Liver (tissue), 9 donors: ENCODE results near the gene PIR. TPM values are rescaled to one million over a fixed set of nuclear protein-coding genes. Genes with fewer than 3 reads are reported as not detected.

ENCODE experiments used
- DNase-seq: peaks from one replicate; pipeline ENCODE4 v3.0.0-alpha.2; 2017; ENCODE audit warnings: low spot score
- H3K27ac ChIP-seq, 2 donors: one replicate each; pipeline ENCODE4 v1.7.0; 2013; ENCODE audit warnings: inconsistent platforms in 2 of 2, low read length in 2 of 2, control low read depth in 1 of 2, low read depth in 1 of 2, mild to moderate bottlenecking in 1 of 2
- H3K27me3 ChIP-seq, 4 donors: one replicate each; pipeline versions ENCODE4 v1.6.1 to v1.7.0; 2013; ENCODE audit warnings: low read length in 3 of 4, inconsistent platforms in 1 of 4, mild to moderate bottlenecking in 1 of 4, moderate library complexity in 1 of 4; ENCODE audit not compliant: control insufficient read depth in 4 of 4, insufficient read depth in 4 of 4
- H3K36me3 ChIP-seq, 4 donors: one replicate each; pipeline versions ENCODE4 v1.6.1 to v1.7.0; 2013; ENCODE audit warnings: low read length in 3 of 4, mild to moderate bottlenecking in 3 of 4, low read depth in 1 of 4, moderate library complexity in 1 of 4; ENCODE audit not compliant: control insufficient read depth in 4 of 4, insufficient read depth in 3 of 4
- H3K4me1 ChIP-seq, 4 donors: one replicate each; pipeline versions ENCODE4 v1.6.1 to v1.7.0; 2013; ENCODE audit warnings: low read length in 3 of 4, mild to moderate bottlenecking in 3 of 4, moderate library complexity in 1 of 4; ENCODE audit not compliant: control insufficient read depth in 4 of 4, insufficient read depth in 4 of 4
- H3K4me3 ChIP-seq, 3 donors: one replicate each; pipeline versions ENCODE4 v1.6.1 to v1.7.0; 2013; ENCODE audit warnings: low read length in 3 of 3, control low read depth in 1 of 3, low read depth in 1 of 3, mild to moderate bottlenecking in 1 of 3
- H3K9ac ChIP-seq, 2 donors: one replicate each; pipeline ENCODE4 v1.7.0; 2013; ENCODE audit warnings: low read length in 2 of 2, mild to moderate bottlenecking in 2 of 2, moderate library complexity in 2 of 2, control low read depth in 1 of 2, low read depth in 1 of 2
- H3K9me3 ChIP-seq, 4 donors: one replicate each; pipeline versions ENCODE4 v1.6.1 to v1.7.0; 2013; ENCODE audit warnings: low read length in 3 of 4; ENCODE audit not compliant: control insufficient read depth in 4 of 4
- ATF3 ChIP-seq: IDR thresholded peaks from 2 replicates; pipeline ENCODE4 v1.6.1; 2016; ENCODE audit warnings: antibody characterized with exemption
- CTCF ChIP-seq: fragments of 150-350 bp; IDR thresholded peaks from 2 replicates; pipeline ENCODE4 v1.5.1; 2017; ENCODE audit warnings: improper control_type of control experiment, low read depth, low read length; ENCODE audit not compliant: missing input control
- EGR1 ChIP-seq, 2 donors: IDR thresholded peaks; 2 replicates each; pipeline ENCODE4 v1.6.1; 2016 to 2018; ENCODE audit warnings: antibody characterized with exemption in 2 of 2, low read depth in 2 of 2
- FOXA1 ChIP-seq: IDR thresholded peaks from 2 replicates; pipeline ENCODE4 v1.6.1; 2016; ENCODE audit warnings: antibody characterized with exemption
- FOXA2 ChIP-seq: IDR thresholded peaks from 2 replicates; pipeline ENCODE4 v1.6.1; 2016; ENCODE audit warnings: antibody characterized with exemption
- GABPA ChIP-seq, 2 donors: IDR thresholded peaks in 1 of 2; conservative IDR thresholded peaks in 1 of 2; 2 replicates each; pipeline ENCODE4 v1.6.1; 2016; ENCODE audit warnings: antibody characterized with exemption in 2 of 2, mild to moderate bottlenecking in 1 of 2, moderate library complexity in 1 of 2
- HNF4A ChIP-seq, 2 donors: conservative IDR thresholded peaks; 2 replicates each; pipeline ENCODE4 v1.6.1; 2016; ENCODE audit warnings: antibody characterized with exemption in 2 of 2, mild to moderate bottlenecking in 2 of 2
- HNF4G ChIP-seq: IDR thresholded peaks from 2 replicates; pipeline ENCODE4 v1.6.1; 2016; ENCODE audit warnings: antibody characterized with exemption
- JUND ChIP-seq, 2 donors: IDR thresholded peaks; 2 replicates each; pipeline ENCODE4 v1.6.1; 2016; ENCODE audit warnings: antibody characterized with exemption in 2 of 2
- MAX ChIP-seq: IDR thresholded peaks from 2 replicates; pipeline ENCODE4 v1.6.1; 2016; ENCODE audit warnings: antibody characterized with exemption
- NR2F2 ChIP-seq: IDR thresholded peaks from 2 replicates; pipeline ENCODE4 v1.6.1; 2016; ENCODE audit warnings: antibody characterized with exemption
- RAD21 ChIP-seq, 2 donors: IDR thresholded peaks; 2 replicates each; pipeline ENCODE4 v1.6.1; 2016; ENCODE audit warnings: antibody characterized with exemption in 2 of 2, mild to moderate bottlenecking in 2 of 2
- REST ChIP-seq: IDR thresholded peaks from 2 replicates; pipeline ENCODE4 v1.6.1; 2016; ENCODE audit warnings: antibody characterized with exemption, mild to moderate bottlenecking
- RXRA ChIP-seq, 2 donors: IDR thresholded peaks; 2 replicates each; pipeline ENCODE4 v1.6.1; 2017 to 2018; ENCODE audit warnings: antibody characterized with exemption in 2 of 2, mild to moderate bottlenecking in 1 of 2
- SP1 ChIP-seq: IDR thresholded peaks from 2 replicates; pipeline ENCODE4 v1.6.1; 2018; ENCODE audit warnings: antibody characterized with exemption, mild to moderate bottlenecking
- TAF1 ChIP-seq: conservative IDR thresholded peaks from 2 replicates; pipeline ENCODE4 v1.6.1; 2016; ENCODE audit warnings: antibody characterized with exemption, mild to moderate bottlenecking
- YY1 ChIP-seq: IDR thresholded peaks from 2 replicates; pipeline ENCODE4 v1.6.1; 2016; ENCODE audit warnings: antibody characterized with exemption, mild to moderate bottlenecking
- ZBTB33 ChIP-seq: IDR thresholded peaks from 2 replicates; pipeline ENCODE4 v1.6.1; 2016; ENCODE audit warnings: antibody characterized with exemption
- WGBS: extraction: QIAGEN DNeasy Blood & Tissue Kit; methylation state at CpG from one replicate; pipeline ENCODE4 v1.1.7; 2013; 5-methylcytosine and 5-hydroxymethylcytosine counted together
- polyA plus RNA-seq, 2 donors: library from polyadenylated mRNA; stranded (reverse) in 1 of 2; unstranded in 1 of 2; fragments of 200-250 nt in 1 of 2; fragments of >200 nt in 1 of 2; fragmentation: Nextera tagmentation in 1 of 2; extraction: Ambion mirVana in 1 of 2; gene quantifications; one replicate each; pipeline versions ENCODE4 v1.2.1 to v1.2.3, GENCODE V29; 2013 to 2015
- total RNA-seq, 2 donors: library from RNA; depleted of rRNA; stranded (reverse); fragments of >200 nt; gene quantifications; one replicate each; pipeline ENCODE4 v1.2.3, GENCODE V29; 2014
- donor health status: healthy.
- donor health status: healthy.
- donor health status: healthy.
- donor health status: healthy.
- donor health status: healthy.

The PIR gene
- total and polyA plus RNA-seq, 4 donors, result 9.0 to 24.7 (median 17.0) TPM

GRCh38 chrX:15416133-15416993 is 76.8 kb downstream of the PIR start:
- H3K4me1 ChIP-seq, result no peaks in the 10 kb centered on the region
- TF ChIP-seq HNF4A (conservative IDR thresholded peaks at IDR 0.05) (no peak), REST (no peak), FOXA1 (no peak), RXRA (IDR thresholded peaks at IDR 0.05) (no peak), HNF4G (no peak), ATF3 (no peak), JUND (IDR thresholded peaks at IDR 0.05) (no peak), YY1 (no peak), TAF1 (no peak), ZBTB33 (no peak), MAX (no peak), FOXA2 (no peak), NR2F2 (no peak), SP1 (no peak), GABPA (IDR thresholded peaks at IDR 0.05 in 1 of 2, conservative IDR thresholded peaks at IDR 0.05 in 1 of 2) (no peak), EGR1 (IDR thresholded peaks at IDR 0.05; ENCODE audit: low read depth in 2 of 2) (no peak), CTCF (no peak), RAD21 (IDR thresholded peaks at IDR 0.05) (no peak)
- H3K27me3 ChIP-seq, result no peaks in the 10 kb centered on the region
- H3K27ac ChIP-seq, result no peak overlapping the region
- H3K4me3 ChIP-seq, result no peak overlapping the region
- no peak overlapping the region for H3K9ac ChIP-seq
- no peaks in the 10 kb centered on the region for H3K36me3 ChIP-seq
- WGBS, result 86% methylated on average over 10 of the region's 10 CpGs
- DNase-seq, result no peak
- H3K9me3 ChIP-seq, result peaks cover 0 to 7% (median 1%) of the 10 kb centered on the region in 4 donors
